ENCODE measurements around the gene ASCC2.

DNA sequence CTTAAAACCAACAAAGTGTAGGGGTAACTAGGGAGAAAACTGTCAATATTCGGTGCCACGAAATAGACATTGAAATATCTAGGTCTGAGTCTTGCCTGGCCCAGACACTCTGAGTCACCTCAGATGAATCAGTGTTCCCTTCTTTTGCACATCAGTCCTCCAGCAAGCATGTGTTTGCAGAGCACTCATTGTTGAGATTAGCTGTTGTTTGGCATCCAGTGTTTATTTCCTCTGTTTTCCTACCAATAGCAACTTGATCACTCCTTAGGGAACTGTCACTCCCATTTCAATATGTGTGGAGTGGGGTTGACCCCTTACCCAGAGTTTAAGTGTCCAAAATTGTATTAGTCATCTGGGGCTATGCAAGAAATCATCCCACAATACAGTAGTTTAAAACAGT is 4.7 kb upstream of the ASCC2 start:
- TF ChIP-seq, protein P1, sequence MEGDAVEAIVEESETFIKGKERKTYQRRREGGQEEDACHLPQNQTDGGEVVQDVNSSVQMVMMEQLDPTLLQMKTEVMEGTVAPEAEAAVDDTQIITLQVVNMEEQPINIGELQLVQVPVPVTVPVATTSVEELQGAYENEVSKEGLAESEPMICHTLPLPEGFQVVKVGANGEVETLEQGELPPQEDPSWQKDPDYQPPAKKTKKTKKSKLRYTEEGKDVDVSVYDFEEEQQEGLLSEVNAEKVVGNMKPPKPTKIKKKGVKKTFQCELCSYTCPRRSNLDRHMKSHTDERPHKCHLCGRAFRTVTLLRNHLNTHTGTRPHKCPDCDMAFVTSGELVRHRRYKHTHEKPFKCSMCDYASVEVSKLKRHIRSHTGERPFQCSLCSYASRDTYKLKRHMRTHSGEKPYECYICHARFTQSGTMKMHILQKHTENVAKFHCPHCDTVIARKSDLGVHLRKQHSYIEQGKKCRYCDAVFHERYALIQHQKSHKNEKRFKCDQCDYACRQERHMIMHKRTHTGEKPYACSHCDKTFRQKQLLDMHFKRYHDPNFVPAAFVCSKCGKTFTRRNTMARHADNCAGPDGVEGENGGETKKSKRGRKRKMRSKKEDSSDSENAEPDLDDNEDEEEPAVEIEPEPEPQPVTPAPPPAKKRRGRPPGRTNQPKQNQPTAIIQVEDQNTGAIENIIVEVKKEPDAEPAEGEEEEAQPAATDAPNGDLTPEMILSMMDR (IDR thresholded peaks at IDR 0.05; ENCODE audit: low read depth, low read length, missing input control): no peak
- TF ChIP-seq, protein P2, sequence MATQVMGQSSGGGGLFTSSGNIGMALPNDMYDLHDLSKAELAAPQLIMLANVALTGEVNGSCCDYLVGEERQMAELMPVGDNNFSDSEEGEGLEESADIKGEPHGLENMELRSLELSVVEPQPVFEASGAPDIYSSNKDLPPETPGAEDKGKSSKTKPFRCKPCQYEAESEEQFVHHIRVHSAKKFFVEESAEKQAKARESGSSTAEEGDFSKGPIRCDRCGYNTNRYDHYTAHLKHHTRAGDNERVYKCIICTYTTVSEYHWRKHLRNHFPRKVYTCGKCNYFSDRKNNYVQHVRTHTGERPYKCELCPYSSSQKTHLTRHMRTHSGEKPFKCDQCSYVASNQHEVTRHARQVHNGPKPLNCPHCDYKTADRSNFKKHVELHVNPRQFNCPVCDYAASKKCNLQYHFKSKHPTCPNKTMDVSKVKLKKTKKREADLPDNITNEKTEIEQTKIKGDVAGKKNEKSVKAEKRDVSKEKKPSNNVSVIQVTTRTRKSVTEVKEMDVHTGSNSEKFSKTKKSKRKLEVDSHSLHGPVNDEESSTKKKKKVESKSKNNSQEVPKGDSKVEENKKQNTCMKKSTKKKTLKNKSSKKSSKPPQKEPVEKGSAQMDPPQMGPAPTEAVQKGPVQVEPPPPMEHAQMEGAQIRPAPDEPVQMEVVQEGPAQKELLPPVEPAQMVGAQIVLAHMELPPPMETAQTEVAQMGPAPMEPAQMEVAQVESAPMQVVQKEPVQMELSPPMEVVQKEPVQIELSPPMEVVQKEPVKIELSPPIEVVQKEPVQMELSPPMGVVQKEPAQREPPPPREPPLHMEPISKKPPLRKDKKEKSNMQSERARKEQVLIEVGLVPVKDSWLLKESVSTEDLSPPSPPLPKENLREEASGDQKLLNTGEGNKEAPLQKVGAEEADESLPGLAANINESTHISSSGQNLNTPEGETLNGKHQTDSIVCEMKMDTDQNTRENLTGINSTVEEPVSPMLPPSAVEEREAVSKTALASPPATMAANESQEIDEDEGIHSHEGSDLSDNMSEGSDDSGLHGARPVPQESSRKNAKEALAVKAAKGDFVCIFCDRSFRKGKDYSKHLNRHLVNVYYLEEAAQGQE (IDR thresholded peaks at IDR 0.05): no peak
- TF ChIP-seq EGR1 (IDR thresholded peaks at IDR 0.05; ENCODE audit: low read depth in 2 of 2): no peak
- TF ChIP-seq, protein P3, sequence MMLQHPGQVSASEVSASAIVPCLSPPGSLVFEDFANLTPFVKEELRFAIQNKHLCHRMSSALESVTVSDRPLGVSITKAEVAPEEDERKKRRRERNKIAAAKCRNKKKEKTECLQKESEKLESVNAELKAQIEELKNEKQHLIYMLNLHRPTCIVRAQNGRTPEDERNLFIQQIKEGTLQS (IDR thresholded peaks at IDR 0.05): no peak
